Lung (tissue), 12 donors: ENCODE results near the gene APC2. TPM values are rescaled to one million over a fixed set of nuclear protein-coding genes. Genes with fewer than 3 reads are reported as not detected.

Source experiments
- ATAC-seq: fragments of 200-7000 bp; cut with Tn5 transposase; one replicate; pipeline ENCODE4 v1.9.1; 2020; ENCODE audit warnings: moderate number of reproducible peaks; ENCODE audit not compliant: insufficient read depth, low FRiP score
- DNase-seq, 3 donors: peaks; one replicate each; pipeline ENCODE4 v3.0.0-alpha.2; 2013 to 2017
- H3K27ac ChIP-seq, 2 donors: one replicate each; pipeline ENCODE4 v1.5.1; 2013; ENCODE audit warnings: mild to moderate bottlenecking in 2 of 2, moderate library complexity in 2 of 2, control low read depth in 1 of 2, inconsistent platforms in 1 of 2, low read depth in 1 of 2, low read length in 1 of 2
- H3K27me3 ChIP-seq, 3 donors: one replicate each; pipeline ENCODE4 v1.5.1; 2013; ENCODE audit warnings: low read length in 2 of 3; ENCODE audit not compliant: control insufficient read depth in 3 of 3, insufficient read depth in 3 of 3
- H3K36me3 ChIP-seq, 4 donors: one replicate each; pipeline ENCODE4 v1.5.1; 2013; ENCODE audit warnings: low read length in 4 of 4, mild to moderate bottlenecking in 1 of 4, moderate library complexity in 1 of 4; ENCODE audit not compliant: control insufficient read depth in 4 of 4, insufficient read depth in 4 of 4
- H3K4me1 ChIP-seq, 5 donors: one replicate each; pipeline ENCODE4 v1.5.1; 2013; ENCODE audit warnings: low read length in 5 of 5, mild to moderate bottlenecking in 2 of 5, moderate library complexity in 1 of 5; ENCODE audit not compliant: control insufficient read depth in 5 of 5, insufficient read depth in 5 of 5
- H3K4me3 ChIP-seq: one replicate; pipeline ENCODE4 v1.5.1; 2013; ENCODE audit warnings: mild to moderate bottlenecking, control low read depth, moderate library complexity
- H3K9ac ChIP-seq, 2 donors: one replicate each; pipeline ENCODE4 v1.5.1; 2013; ENCODE audit warnings: low read length in 2 of 2, control low read depth in 1 of 2; ENCODE audit not compliant: insufficient read depth in 1 of 2
- H3K9me3 ChIP-seq, 4 donors: one replicate each; pipeline ENCODE4 v1.5.1; 2013; ENCODE audit warnings: low read length in 3 of 4, mild to moderate bottlenecking in 1 of 4, moderate library complexity in 1 of 4; ENCODE audit not compliant: control insufficient read depth in 4 of 4, insufficient read depth in 3 of 4
- CTCF ChIP-seq: IDR thresholded peaks from 2 replicates; pipeline ENCODE4 v1.5.1; 2012; ENCODE audit warnings: mild to moderate bottlenecking; ENCODE audit errors: control extremely low read depth, extremely low read depth
- WGBS, 2 donors: extraction: QIAGEN DNeasy Blood & Tissue Kit; methylation state at CpG; one replicate each; pipeline ENCODE4 v1.1.7; 2013; 5-methylcytosine and 5-hydroxymethylcytosine counted together
- polyA plus RNA-seq, 2 donors: library from polyadenylated mRNA; stranded (reverse); fragments of 200-250 nt; gene quantifications; one replicate each; pipeline ENCODE4 v1.2.1, GENCODE V29; 2013
- total RNA-seq, 2 donors: library from RNA; depleted of rRNA in 1 of 2; stranded (reverse); fragments of >200 nt in 1 of 2; gene quantifications; one replicate each; pipeline ENCODE4 v1.2.1, GENCODE V29; 2014 to 2021
- donor health status: control.
- donor health status: control.
- donor health status: Bipolar disorder and iron deficiency.
- donor health status: healthy.
- donor health status: DM: yes; HTN: yes; CAD: no.

APC2 gene
- total and polyA plus RNA-seq, 4 donors = 0.01 to 0.37 (median 0.10) TPM

- H3K9ac ChIP-seq = no peak overlapping the region
- H3K9me3 ChIP-seq = peaks cover 0 to 3% (median 0%) of the 10 kb centered on the region in 4 donors
- H3K4me1 ChIP-seq = peaks cover 0 to 7% (median 0%) of the 10 kb centered on the region in 5 donors
- H3K27ac ChIP-seq = no peak overlapping the region
- DNase-seq (no peak), ATAC-seq (no peak)
- peaks cover 0 to 4% (median 0%) of the 10 kb centered on the region in 4 donors for H3K36me3 ChIP-seq
- WGBS, 2 donors = 93 to 94% methylated on average over 36 of the region's 36 CpGs
- peaks cover 9 to 39% (median 15%) of the 10 kb centered on the region in 3 donors for H3K27me3 ChIP-seq
- H3K4me3 ChIP-seq = no peak overlapping the region
- no peak for TF ChIP-seq CTCF
Observed at GRCh38 chr19:1460033-1460995, 10.4 kb downstream of the APC2 start.

- Histone ChIP-seq H3K27me3 (peaks cover 13 to 26% (median 14%) of the 10 kb centered on the region in 3 donors), H3K9ac (no peak overlapping the region), H3K4me3 (no peak overlapping the region), H3K27ac (no peak overlapping the region), H3K9me3 (peaks cover 0 to 6% (median 0%) of the 10 kb centered on the region in 4 donors), H3K4me1 (peaks cover 0 to 19% (median 0%) of the 10 kb centered on the region in 5 donors), H3K36me3 (peaks cover 0 to 4% (median 0%) of the 10 kb centered on the region in 4 donors)
- 94% methylated on average over 24 of the region's 24 CpGs for WGBS, 2 donors
- no peak for DNase-seq
- TF ChIP-seq CTCF = no peak
- ATAC-seq = no peak
Observed at GRCh38 chr19:1461862-1462261, 11.9 kb downstream of the APC2 start.

- Histone ChIP-seq H3K4me1 (peaks cover 0 to 43% (median 3%) of the 10 kb centered on the region in 5 donors), H3K36me3 (peaks cover 0 to 4% (median 0%) of the 10 kb centered on the region in 4 donors), H3K4me3 (no peak overlapping the region), H3K9ac (no peak overlapping the region), H3K9me3 (peaks cover 0 to 12% (median 0%) of the 10 kb centered on the region in 4 donors), H3K27me3 (peaks cover 13 to 20% (median 16%) of the 10 kb centered on the region in 3 donors), H3K27ac (no peak overlapping the region)
- DNase-seq = peak in 1 of 3 donors; percentile 55
- 31 to 41% methylated on average over 82 to 83 of the region's 83 CpGs for WGBS, 2 donors
- peak; percentile 4 for TF ChIP-seq CTCF
- no peak for ATAC-seq
Observed at GRCh38 chr19:1465191-1466016, 15.5 kb downstream of the APC2 start.
